Measurements from ENCODE around the gene C1orf87.

Gene C1orf87

GRCh38 chr1:59948990-59949389, 124.6 kb downstream of the C1orf87 start:
- DNase-seq (ENCODE audit: low read depth): no peak

DNA sequence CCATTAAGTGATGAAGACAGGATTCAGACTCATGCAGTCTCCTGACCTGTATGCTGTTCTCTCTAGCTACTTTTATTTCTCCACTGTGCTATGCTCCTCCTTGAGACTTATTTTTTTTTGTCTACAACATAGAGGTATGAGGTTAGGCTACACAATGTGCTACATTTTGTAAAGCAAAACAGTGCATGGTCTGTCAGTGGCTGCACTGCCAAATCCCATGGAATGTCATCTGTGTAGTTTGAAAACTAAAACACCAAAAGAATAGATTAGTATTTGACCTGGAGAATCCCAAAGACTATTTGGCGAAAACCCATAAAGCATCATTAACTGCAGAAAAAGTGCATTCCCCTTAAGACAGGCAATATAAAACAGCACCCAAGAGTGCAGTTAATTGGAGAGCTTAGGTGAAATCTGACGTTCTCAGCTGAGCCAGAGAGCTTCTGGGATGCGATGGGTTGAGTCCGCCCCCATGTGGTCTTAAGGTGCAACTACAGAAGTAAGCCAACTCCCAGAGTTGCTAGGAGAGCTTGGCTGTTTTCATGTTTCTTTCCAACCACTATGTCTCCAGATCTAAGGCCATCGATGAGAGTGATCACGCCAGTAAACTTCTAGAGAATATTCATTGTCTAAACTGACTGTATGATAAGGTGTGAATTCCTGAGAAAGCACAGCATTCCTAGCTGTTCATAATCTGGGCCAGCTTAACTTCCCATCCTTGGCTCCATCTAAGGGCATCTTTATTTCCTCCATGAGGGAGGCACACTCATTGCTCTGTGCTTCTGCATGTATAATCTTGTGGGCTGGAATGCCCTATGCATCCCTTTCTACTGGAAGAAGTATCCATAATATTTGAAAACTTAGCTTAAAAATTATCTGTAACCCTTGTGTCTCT, 126.3 kb downstream of the C1orf87 start:
- DNase-seq (ENCODE audit: low read depth): peak; percentile 20

DNA sequence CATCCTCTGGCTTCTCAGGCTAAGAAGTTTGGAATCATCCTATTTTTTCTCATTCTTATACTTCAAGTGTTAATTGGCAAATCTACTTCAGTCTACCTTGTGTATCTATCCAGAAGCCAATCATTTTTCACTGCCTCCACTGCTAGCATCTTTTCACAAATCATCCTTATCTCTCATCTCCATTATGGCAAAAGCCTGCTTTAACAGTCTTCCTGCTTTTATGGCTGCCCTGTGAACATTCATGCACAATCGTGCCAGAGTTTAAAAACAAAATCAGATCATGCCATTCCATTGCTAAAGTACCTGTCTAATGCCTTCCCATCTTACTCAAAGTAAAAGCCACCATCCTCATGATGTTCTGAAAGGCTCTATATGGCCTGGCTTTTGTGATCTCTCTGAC, 127.8 kb downstream of the C1orf87 start:
- DNase-seq (ENCODE audit: low read depth): no peak
